ENCODE results near the gene CD55. TPM values are rescaled to one million over a fixed set of nuclear protein-coding genes. Genes with fewer than 3 reads are reported as not detected.

The CD55 gene
- total RNA-seq, 6 experiments from 2014 or later, result 10.5 to 23.3 (median 16.4) TPM

- DNase-seq (no peak), ATAC-seq (no peak)
- WGBS (ENCODE audit: insufficient coverage, low coverage, low lambda C conversion rate, missing lambda C conversion rate), result 89% methylated on average over 1 of the region's 3 CpGs
- Histone ChIP-seq H3K4me3 (no peak overlapping the region), H3K27me3 (no peaks in the 10 kb centered on the region), H3K27ac (no peak overlapping the region), H3K9me3 (no peaks in the 10 kb centered on the region), H3K36me3 (peaks cover 0 to 25% (median 6%) of the 10 kb centered on the region in 4 donors), H3K4me1 (no peaks in the 10 kb centered on the region)
- intact Hi-C loops (cut with DNase I), result no loop called here
- TF ChIP-seq CTCF (IDR thresholded peaks at IDR 0.05) (no peak), POLR2A (IDR thresholded peaks at IDR 0.05) (no peak)
Measured at GRCh38 chr1:207329469-207329868, 8.0 kb downstream of the CD55 start.

- no peak for ATAC-seq
- H3K27me3 ChIP-seq, result no peaks in the 10 kb centered on the region
- H3K9me3 ChIP-seq, result no peaks in the 10 kb centered on the region
- H3K4me3 ChIP-seq, result no peak overlapping the region
- no peaks in the 10 kb centered on the region for H3K4me1 ChIP-seq
- H3K36me3 ChIP-seq, result peaks cover 0 to 25% (median 6%) of the 10 kb centered on the region in 4 donors
- TF ChIP-seq CTCF (IDR thresholded peaks at IDR 0.05) (no peak), POLR2A (IDR thresholded peaks at IDR 0.05) (no peak)
- 84% methylated on average over 5 of the region's 5 CpGs for WGBS (ENCODE audit: insufficient coverage, low coverage, low lambda C conversion rate, missing lambda C conversion rate)
- no peak for DNase-seq
- no peak overlapping the region for H3K27ac ChIP-seq
- intact Hi-C loops (cut with DNase I), result no loop called here
Measured at GRCh38 chr1:207330011-207330710, 8.7 kb downstream of the CD55 start.

- Histone ChIP-seq H3K4me3 (no peak overlapping the region), H3K27me3 (no peaks in the 10 kb centered on the region), H3K9me3 (no peaks in the 10 kb centered on the region), H3K27ac (no peak overlapping the region), H3K36me3 (peaks cover 0 to 13% (median 1%) of the 10 kb centered on the region in 4 donors), H3K4me1 (peaks cover 0 to 3% (median 0%) of the 10 kb centered on the region in 4 donors)
- DNase-seq (no peak), ATAC-seq (no peak)
- 84% methylated on average over 4 of the region's 4 CpGs for WGBS (ENCODE audit: insufficient coverage, low coverage, low lambda C conversion rate, missing lambda C conversion rate)
- no peak for TF ChIP-seq POLR2A (IDR thresholded peaks at IDR 0.05)
- no peak for TF ChIP-seq CTCF (IDR thresholded peaks at IDR 0.05)
- intact Hi-C loops (cut with DNase I), result no loop called here
Measured at GRCh38 chr1:207331354-207332313, 10.2 kb downstream of the CD55 start.

- H3K4me3 ChIP-seq, result no peak overlapping the region
- peaks cover 0 to 3% (median 0%) of the 10 kb centered on the region in 4 donors for H3K4me1 ChIP-seq
- no peaks in the 10 kb centered on the region for H3K27me3 ChIP-seq
- WGBS (ENCODE audit: insufficient coverage, low coverage, low lambda C conversion rate, missing lambda C conversion rate), result 83% methylated on average over 3 of the region's 3 CpGs
- ATAC-seq (peak in 1 of 4 donors; percentile 22), DNase-seq (no peak)
- TF ChIP-seq CTCF (IDR thresholded peaks at IDR 0.05) (no peak), POLR2A (IDR thresholded peaks at IDR 0.05) (no peak)
- H3K36me3 ChIP-seq, result peaks cover 0 to 7% (median 0%) of the 10 kb centered on the region in 4 donors
- no peaks in the 10 kb centered on the region for H3K9me3 ChIP-seq
- no peak overlapping the region for H3K27ac ChIP-seq
- intact Hi-C loops (cut with DNase I), result no loop called here
Measured at GRCh38 chr1:207333009-207333600, 11.6 kb downstream of the CD55 start.

All from right lobe of liver (tissue), 6 donors.